WTC11 (cell line): ENCODE results near the gene TRIM75.

ENCODE experiments used
- CREB1 ChIP-seq: sonication (generic); formaldehyde crosslinking; IDR thresholded peaks from 2 replicates; pipeline ENCODE4 v1.8.0; 2023; ENCODE audit warnings: mild to moderate bottlenecking, missing genetic modification reagents
- CTCF ChIP-seq: fragments of 200-600 bp; IDR thresholded peaks from 2 replicates; pipeline ENCODE4 v1.8.0; 2022; ENCODE audit warnings: antibody characterized with exemption
- FOXP1 ChIP-seq: sonication (generic); formaldehyde crosslinking; IDR thresholded peaks from 2 replicates; pipeline ENCODE4 v1.8.0; 2022; ENCODE audit warnings: missing genetic modification reagents, mild to moderate bottlenecking, moderate library complexity, borderline replicate concordance
- NR1H2 ChIP-seq: sonication (generic); formaldehyde crosslinking; IDR thresholded peaks from 2 replicates; pipeline ENCODE4 v1.9.0; 2021; ENCODE audit warnings: mild to moderate bottlenecking, moderate library complexity, missing genetic modification reagents
- RORB ChIP-seq: fragments of 250-450 bp; sonication (Bioruptor Pico); IDR thresholded peaks from 2 replicates; pipeline ENCODE4 v1.9.0; 2021; ENCODE audit warnings: mild to moderate bottlenecking
- TF ChIP-seq, protein P1 (sequence below): sonication (generic); formaldehyde crosslinking; conservative IDR thresholded peaks from 2 replicates; pipeline ENCODE4 v1.8.1; 2022; ENCODE audit warnings: mild to moderate bottlenecking, missing genetic modification reagents

DNA sequence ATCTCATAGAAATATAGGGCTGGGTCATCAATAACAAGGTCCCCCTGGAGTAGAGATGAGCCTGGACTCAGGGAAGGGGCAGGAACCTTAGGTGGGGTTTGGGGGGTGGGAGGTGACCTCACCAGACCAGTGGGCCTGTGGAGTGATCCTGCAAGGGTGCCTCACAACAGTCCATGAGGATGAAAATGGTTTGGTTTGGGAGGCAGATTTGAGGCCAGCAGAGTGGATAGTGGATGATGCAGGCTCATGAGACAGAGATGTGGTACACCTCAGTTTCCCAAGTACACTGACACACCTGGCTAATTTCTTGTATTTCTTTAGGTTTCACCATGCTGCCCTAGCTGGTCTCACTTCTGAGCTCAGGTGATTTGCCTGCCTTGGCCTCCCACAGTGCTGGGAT, 40.0 kb upstream of the TRIM75 start:
- TF ChIP-seq CTCF (no peak), RORB (CRISPR knock-in tag) (no peak), FOXP1 (no peak), CREB1 (CRISPR knock-in tag) (no peak), NR1H2 (CRISPR knock-in tag) (no peak)
- TF ChIP-seq, protein P1, sequence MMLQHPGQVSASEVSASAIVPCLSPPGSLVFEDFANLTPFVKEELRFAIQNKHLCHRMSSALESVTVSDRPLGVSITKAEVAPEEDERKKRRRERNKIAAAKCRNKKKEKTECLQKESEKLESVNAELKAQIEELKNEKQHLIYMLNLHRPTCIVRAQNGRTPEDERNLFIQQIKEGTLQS (CRISPR knock-in tag): no peak
